Endothelial cell of umbilical vein (primary cell): ENCODE measurements around the gene PXYLP1. TPM values are rescaled to one million over a fixed set of nuclear protein-coding genes. Genes with fewer than 3 reads are reported as not detected.

Experiments used
- BruUV-seq: library from RNA; stranded (reverse); fragments of 400-500 nt; replicated peaks from 2 replicates; lab custom pipeline; 2021; lab: Mats Ljungman, UMichigan
- CTCF ChIA-PET: fragments of 300-600, 350-600 bp; sonication (Branson Sonifier 250); formaldehyde crosslinking; loops from one replicate; lab custom pipeline; 2021; ENCODE audit warnings: antibody characterized with exemption, inconsistent platforms; lab: Charles Lee
- POLR2A ChIA-PET: fragments of 300-600, 350-600 bp; sonication (Branson Sonifier 250); formaldehyde crosslinking; loops from one replicate; lab custom pipeline; 2021; ENCODE audit warnings: antibody characterized with exemption, inconsistent platforms; lab: Charles Lee
- DNase-seq: peaks from one replicate; pipeline ENCODE4 v3.0.0-alpha.2; 2011; ENCODE audit warnings: low read depth, low spot score
- FAIRE-seq: peaks from 2 replicates; lab custom pipeline; 2011; peaks lifted over from hg19 to GRCh38; lab: Jason Lieb, UNC
- H2AFZ ChIP-seq: 2 replicates; pipeline ENCODE4 v1.6.0; 2012; ENCODE audit warnings: low read depth, low read length, control low read depth, inconsistent platforms
- H3K27ac ChIP-seq: 2 replicates; pipeline ENCODE4 v1.5.1; 2011; ENCODE audit warnings: low read depth, mild to moderate bottlenecking, control low read depth, low read length, moderate library complexity; ENCODE audit not compliant: insufficient read depth
- H3K27me3 ChIP-seq, 2 experiments: 2 replicates each; pipeline versions ENCODE4 v1.6.0 to v1.6.1; 2011; ENCODE audit warnings: low read length in 2 of 2, mixed read lengths in 1 of 2; ENCODE audit not compliant: control insufficient read depth in 2 of 2, insufficient read depth in 2 of 2
- H3K36me3 ChIP-seq, 2 experiments: 2 replicates in 1 of 2; 3 replicates in 1 of 2; pipeline ENCODE4 v1.5.1; 2011; ENCODE audit warnings: low read length in 2 of 2, mild to moderate bottlenecking in 1 of 2, moderate library complexity in 1 of 2; ENCODE audit not compliant: control insufficient read depth in 2 of 2, insufficient read depth in 2 of 2; ENCODE audit errors: extremely low read depth in 1 of 2
- H3K4me1 ChIP-seq: 3 replicates; pipeline ENCODE4 v1.5.1; 2011; ENCODE audit warnings: mild to moderate bottlenecking, low read length; ENCODE audit not compliant: control insufficient read depth, insufficient read depth; ENCODE audit errors: extremely low read depth
- H3K4me2 ChIP-seq: 2 replicates; pipeline ENCODE4 v1.6.1; 2011; ENCODE audit warnings: low read length, control low read depth, mixed read lengths; ENCODE audit not compliant: insufficient read depth
- H3K4me3 ChIP-seq, 3 experiments: fragments of 200-600 bp in 1 of 3; sonication (generic), shearing (Covaris generic) in 1 of 3; replicated peaks in 1 of 3; 2 replicates each; pipeline ENCODE4 v1.5.1; 2011 to 2016; ENCODE audit warnings: control low read depth in 3 of 3, low read length in 3 of 3, mild to moderate bottlenecking in 2 of 3, inconsistent platforms in 1 of 3, low read depth in 1 of 3, moderate library complexity in 1 of 3; ENCODE audit not compliant: insufficient read depth in 1 of 3
- H3K79me2 ChIP-seq: 2 replicates; pipeline ENCODE4 v1.6.0; 2012; ENCODE audit warnings: low read length, inconsistent platforms; ENCODE audit not compliant: control insufficient read depth, insufficient read depth
- H3K9ac ChIP-seq: replicated peaks from 2 replicates; pipeline ENCODE3; 2011; ENCODE audit warnings: low read length, control low read depth; ENCODE audit not compliant: insufficient read depth; ENCODE audit errors: extremely low read depth
- H3K9me1 ChIP-seq: replicated peaks from 3 replicates; pipeline ENCODE4 v1.6.0; 2011; ENCODE audit warnings: mild to moderate bottlenecking, low read length; ENCODE audit not compliant: control insufficient read depth, insufficient read depth; ENCODE audit errors: extremely low read depth
- H3K9me3 ChIP-seq: replicated peaks from 2 replicates; pipeline ENCODE4 v1.5.1; 2012; ENCODE audit warnings: low read length, inconsistent platforms; ENCODE audit not compliant: control insufficient read depth, insufficient read depth
- H4K20me1 ChIP-seq: replicated peaks from 2 replicates; pipeline ENCODE3; 2011; ENCODE audit warnings: mild to moderate bottlenecking, low read length; ENCODE audit not compliant: control insufficient read depth, insufficient read depth; ENCODE audit errors: extremely low read depth
- CTCF ChIP-seq, 2 donors: IDR thresholded peaks; 1 replicate in 1 of 2; 2 replicates in 1 of 2; pipeline ENCODE4 v1.5.1; 2011; ENCODE audit warnings: low read length in 2 of 2, mild to moderate bottlenecking in 2 of 2, moderate library complexity in 2 of 2, control low read depth in 1 of 2, inconsistent platforms in 1 of 2, low read depth in 1 of 2; ENCODE audit not compliant: insufficient read depth in 1 of 2; ENCODE audit errors: extremely low read depth in 1 of 2
- EZH2 ChIP-seq: IDR thresholded peaks from 2 replicates; pipeline ENCODE4 v1.6.1; 2012; ENCODE audit warnings: borderline replicate concordance, low read depth, mild to moderate bottlenecking, moderate library complexity, low read length, inconsistent platforms; ENCODE audit not compliant: severe bottlenecking
- JUN ChIP-seq: IDR thresholded peaks from 2 replicates; pipeline ENCODE4 v1.6.1; 2011; ENCODE audit warnings: borderline replicate concordance, low read depth; ENCODE audit not compliant: insufficient read length, insufficient read depth
- MYC ChIP-seq: IDR thresholded peaks from one replicate; pipeline ENCODE4 v1.6.1; 2011; ENCODE audit warnings: mild to moderate bottlenecking, low read depth, low read length
- POLR2A ChIP-seq: IDR thresholded peaks from 2 replicates; pipeline ENCODE4 v1.6.1; 2012; ENCODE audit warnings: low read depth, mild to moderate bottlenecking, control low read depth, low read length
- POLR2AphosphoS5 ChIP-seq: IDR thresholded peaks from 2 replicates; pipeline ENCODE4 v1.6.1; 2012; ENCODE audit warnings: low read depth, mild to moderate bottlenecking, control low read depth, low read length, moderate library complexity; ENCODE audit not compliant: insufficient read depth
- dilution Hi-C: fragments of 300-500 bp; cut with MboI; formaldehyde crosslinking; loops from one replicate; pipeline ENCODE4 v1.15.0; 2019; ENCODE audit warnings: low sequenced_read_pairs; ENCODE audit not compliant: extremely low pct_ligation_motif_present
- intact Hi-C: fragments of 100-400 bp; cut with micrococcal nuclease; formaldehyde crosslinking; loops from one replicate; pipeline ENCODE4 v1.10.0; 2022
- polyA plus RNA-seq, 4 experiments: library from polyadenylated mRNA; depleted of rRNA in 3 of 4; stranded (reverse) in 3 of 4; unstranded in 1 of 4; fragments of >200 nt; gene quantifications; 2 replicates each; pipeline versions ENCODE4 v1.2.1 to v1.2.3, GENCODE V29; 2011 to 2012; ENCODE audit warnings: missing spikeins in 1 of 4
- total RNA-seq: library from RNA; stranded (reverse); gene quantifications from 2 replicates; pipeline ENCODE4 v1.2.3, GENCODE V29; 2021
- TF ChIP-seq, protein P1 (sequence below): IDR thresholded peaks from 2 replicates; pipeline ENCODE4 v1.6.1; 2011; ENCODE audit not compliant: insufficient read depth, insufficient read length

Gene PXYLP1
- total and polyA plus RNA-seq, 2 donors (not counting 3 experiments of a cell fraction or from before 2014, with no cell fraction given) = 0.84 to 1.7 TPM

GRCh38 chr3:141266186-141266585 is 34.6 kb downstream of the PXYLP1 start:
- POLR2A ChIA-PET = no interaction called here
- FAIRE-seq (no peak), DNase-seq (no peak)
- CTCF ChIA-PET = no interaction called here
- no peaks in the 10 kb centered on the region for H3K79me2 ChIP-seq
- H3K27ac ChIP-seq = no peak overlapping the region
- H2AFZ ChIP-seq = no peak overlapping the region
- intact Hi-C loops = no loop called here
- no peaks in the 10 kb centered on the region for H3K9me3 ChIP-seq
- no peaks in the 10 kb centered on the region for H3K9me1 ChIP-seq
- H3K4me2 ChIP-seq = no peak overlapping the region
- no TSS peak for BruUV-seq
- H3K36me3 ChIP-seq = no peaks in the 10 kb centered on the region
- no peak overlapping the region for H3K4me3 ChIP-seq
- H3K27me3 ChIP-seq = peaks cover 0 to 7% of the 10 kb centered on the region in 2 experiments
- no peak overlapping the region for H3K9ac ChIP-seq
- H3K4me1 ChIP-seq = no peaks in the 10 kb centered on the region
- dilution Hi-C loops = no loop called here
- TF ChIP-seq POLR2AphosphoS5 (no peak), POLR2A (no peak), JUN (no peak), MYC (no peak), EZH2 (no peak), CTCF (IDR thresholded peaks at IDR 0.05; ENCODE audit: extremely low read depth in 1 of 2, insufficient read depth in 1 of 2, low read depth in 1 of 2, low read length in 2 of 2) (no peak)
- TF ChIP-seq, protein P1, sequence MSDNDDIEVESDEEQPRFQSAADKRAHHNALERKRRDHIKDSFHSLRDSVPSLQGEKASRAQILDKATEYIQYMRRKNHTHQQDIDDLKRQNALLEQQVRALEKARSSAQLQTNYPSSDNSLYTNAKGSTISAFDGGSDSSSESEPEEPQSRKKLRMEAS = no peak
- H4K20me1 ChIP-seq = no peaks in the 10 kb centered on the region
